ENCODE data around the gene MUC20.
"Not testable (repeated sequence)": the region's sequence is repeated elsewhere in the genome, so short reads cannot be mapped to it uniquely, and the experiment has no call there.

Gene MUC20, protein sequence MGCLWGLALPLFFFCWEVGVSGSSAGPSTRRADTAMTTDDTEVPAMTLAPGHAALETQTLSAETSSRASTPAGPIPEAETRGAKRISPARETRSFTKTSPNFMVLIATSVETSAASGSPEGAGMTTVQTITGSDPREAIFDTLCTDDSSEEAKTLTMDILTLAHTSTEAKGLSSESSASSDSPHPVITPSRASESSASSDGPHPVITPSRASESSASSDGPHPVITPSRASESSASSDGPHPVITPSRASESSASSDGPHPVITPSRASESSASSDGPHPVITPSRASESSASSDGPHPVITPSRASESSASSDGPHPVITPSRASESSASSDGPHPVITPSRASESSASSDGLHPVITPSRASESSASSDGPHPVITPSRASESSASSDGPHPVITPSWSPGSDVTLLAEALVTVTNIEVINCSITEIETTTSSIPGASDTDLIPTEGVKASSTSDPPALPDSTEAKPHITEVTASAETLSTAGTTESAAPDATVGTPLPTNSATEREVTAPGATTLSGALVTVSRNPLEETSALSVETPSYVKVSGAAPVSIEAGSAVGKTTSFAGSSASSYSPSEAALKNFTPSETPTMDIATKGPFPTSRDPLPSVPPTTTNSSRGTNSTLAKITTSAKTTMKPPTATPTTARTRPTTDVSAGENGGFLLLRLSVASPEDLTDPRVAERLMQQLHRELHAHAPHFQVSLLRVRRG

DNA sequence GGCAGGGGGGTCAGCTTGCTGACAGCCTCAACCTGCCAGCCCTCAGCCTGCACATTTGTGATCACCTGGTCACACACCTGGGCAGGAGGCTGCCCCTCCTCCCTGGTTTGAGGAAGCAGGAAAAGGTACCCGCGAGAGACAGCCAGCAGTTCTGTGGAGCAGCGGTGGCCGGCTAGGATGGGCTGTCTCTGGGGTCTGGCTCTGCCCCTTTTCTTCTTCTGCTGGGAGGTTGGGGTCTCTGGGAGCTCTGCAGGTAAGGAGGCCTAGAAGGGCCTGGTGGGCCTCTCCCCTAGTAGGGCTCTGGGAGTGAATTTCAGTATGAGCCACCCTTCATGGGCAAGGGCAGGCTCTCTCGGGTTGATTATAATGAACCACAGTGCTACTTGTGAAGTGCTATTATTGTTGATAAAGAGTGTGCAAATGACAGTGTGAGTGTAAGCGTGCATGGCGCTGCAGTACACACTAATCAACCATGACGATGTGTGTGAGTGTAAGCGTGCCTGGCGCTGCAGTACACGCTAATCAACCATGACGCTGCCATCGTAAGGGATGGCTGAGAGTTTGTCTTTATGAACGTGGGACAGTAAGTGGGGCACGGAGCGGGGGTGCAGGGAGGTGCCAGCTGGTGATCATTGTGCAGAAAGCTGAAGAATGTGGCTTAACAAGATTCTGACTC, at the start of gene MUC20:
Gene MUC20 (plus strand): TSS at position 148 of the 676 bp plus-strand sequence. CDS start 30 bp downstream, at position 178.
- DNase-seq (ENCODE audit: low read depth, low spot score): not testable (repeated sequence)

DNA sequence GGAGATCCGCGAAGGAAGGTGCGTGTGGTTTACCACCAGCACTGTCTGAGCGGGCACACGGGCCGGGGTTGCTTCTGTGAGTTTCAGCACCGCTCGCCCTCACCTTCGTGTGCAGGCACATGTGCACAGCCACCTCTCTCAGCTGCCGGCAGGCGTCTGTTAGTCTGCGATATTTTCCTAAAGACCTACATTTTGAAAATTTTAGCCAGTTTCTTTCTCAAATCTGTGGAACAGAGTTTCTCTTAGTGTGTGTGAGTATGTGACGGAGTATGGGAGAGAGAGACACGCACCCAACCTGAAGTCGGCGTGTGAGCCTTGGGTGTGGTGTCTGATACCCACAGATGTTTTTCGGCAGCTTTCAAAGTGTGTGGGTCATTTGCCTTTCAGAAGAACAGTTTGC, 49.5 kb upstream of the MUC20 start:
- DNase-seq (ENCODE audit: low read depth, low spot score): not testable (repeated sequence)

DNA sequence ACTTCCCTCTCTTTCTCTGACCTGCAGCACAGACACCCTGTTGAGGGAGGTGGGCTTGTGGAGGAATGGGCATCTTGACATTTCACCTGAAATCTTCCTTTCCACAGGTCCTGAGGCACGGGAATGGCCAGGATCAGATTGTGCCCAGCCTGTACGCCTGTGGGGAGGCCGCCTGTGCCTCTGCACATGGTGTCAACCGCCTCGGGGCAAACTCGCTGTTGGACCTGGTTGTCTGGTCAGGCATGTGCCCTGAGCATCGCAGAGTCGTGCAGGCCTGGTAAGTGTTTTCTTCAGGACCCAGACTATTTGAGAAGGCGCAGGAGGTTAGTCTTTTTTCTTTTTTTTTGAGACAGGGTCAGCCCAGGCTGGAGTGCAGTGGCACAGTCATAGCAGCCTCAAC, 47.1 kb upstream of the MUC20 start:
- not testable (repeated sequence) for DNase-seq (ENCODE audit: low read depth, low spot score)

DNA sequence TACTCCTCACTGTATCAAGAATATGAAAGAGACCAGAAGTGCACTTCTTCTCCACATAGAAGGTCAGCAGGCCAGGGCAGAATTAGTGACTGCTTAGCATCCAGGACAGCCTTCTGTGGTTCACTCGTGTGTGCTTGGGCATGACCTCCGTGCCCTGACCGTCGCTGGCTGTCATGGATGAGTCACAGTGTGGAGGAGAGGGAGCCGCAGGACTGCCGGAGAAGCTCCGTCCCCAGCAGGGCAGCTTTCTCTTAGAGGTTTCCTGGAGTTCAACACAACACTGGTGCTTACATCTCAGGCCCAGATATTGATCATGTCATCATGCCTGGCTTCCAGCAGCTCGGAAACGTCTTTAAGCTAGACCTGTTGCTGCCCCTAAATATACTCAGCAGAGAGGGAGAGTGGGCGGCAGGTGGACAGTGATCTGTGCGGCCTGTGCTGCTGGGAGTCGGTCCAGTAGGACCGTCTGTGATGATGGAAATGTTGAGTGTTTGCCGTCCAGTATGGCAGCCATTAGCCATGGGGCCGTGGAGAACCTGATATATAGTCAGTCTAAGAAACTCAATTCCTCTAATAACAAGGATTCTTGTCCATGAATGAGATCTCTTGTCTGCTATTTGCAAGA, 42.3 kb upstream of the MUC20 start:
- not testable (repeated sequence) for DNase-seq (ENCODE audit: low read depth, low spot score)

DNA sequence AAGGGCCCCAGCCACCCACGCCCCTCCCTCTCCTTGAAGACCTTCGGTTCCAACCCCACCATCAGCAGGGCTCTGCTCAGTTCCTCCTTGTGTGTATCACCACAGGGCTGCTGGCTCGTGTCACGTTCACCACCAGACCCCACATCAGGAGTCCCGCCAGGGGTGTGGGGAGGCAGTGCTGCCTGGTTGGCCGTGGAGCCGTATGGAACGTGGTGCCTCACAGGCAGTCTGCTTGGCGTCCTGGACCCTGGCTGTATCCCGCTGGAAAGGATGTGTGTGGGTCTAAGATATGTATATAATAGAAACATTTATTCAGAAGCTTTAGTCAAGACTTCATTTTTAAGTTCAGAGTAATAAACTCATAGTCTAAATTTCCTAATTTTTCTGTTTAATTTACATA, 40.1 kb upstream of the MUC20 start:
- not testable (repeated sequence) for DNase-seq (ENCODE audit: low read depth, low spot score)

DNA sequence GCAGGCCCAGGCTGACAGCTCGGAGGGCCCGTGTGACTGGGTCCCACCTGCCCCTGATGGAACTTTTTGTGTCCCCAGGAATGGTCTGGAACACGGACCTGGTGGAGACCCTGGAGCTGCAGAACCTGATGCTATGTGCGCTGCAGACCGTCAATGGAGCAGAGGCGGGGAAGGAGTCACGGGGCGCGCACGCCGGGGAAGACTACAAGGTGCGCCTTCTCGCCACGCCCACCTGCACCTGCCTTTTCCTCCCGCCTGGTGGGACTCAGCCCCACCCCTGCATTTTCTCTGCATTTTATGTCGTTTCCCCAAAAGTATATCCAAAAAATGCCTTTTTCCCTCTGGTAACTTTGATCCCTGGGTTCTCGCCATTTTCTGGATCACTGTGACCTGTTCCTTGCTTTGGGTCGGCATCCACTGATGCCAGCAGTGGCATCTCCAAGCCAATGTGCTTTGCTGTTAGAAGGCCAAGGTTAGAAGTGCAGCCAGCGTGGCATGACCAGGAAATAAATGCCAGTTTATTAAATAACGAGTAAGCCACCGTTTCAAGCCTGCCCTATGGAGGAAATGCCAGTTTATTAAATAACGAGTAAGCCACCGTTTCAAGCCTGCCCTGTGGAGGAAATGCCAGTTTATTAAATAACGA, 39.2 kb upstream of the MUC20 start:
- DNase-seq (ENCODE audit: low read depth, low spot score): not testable (repeated sequence)

DNA sequence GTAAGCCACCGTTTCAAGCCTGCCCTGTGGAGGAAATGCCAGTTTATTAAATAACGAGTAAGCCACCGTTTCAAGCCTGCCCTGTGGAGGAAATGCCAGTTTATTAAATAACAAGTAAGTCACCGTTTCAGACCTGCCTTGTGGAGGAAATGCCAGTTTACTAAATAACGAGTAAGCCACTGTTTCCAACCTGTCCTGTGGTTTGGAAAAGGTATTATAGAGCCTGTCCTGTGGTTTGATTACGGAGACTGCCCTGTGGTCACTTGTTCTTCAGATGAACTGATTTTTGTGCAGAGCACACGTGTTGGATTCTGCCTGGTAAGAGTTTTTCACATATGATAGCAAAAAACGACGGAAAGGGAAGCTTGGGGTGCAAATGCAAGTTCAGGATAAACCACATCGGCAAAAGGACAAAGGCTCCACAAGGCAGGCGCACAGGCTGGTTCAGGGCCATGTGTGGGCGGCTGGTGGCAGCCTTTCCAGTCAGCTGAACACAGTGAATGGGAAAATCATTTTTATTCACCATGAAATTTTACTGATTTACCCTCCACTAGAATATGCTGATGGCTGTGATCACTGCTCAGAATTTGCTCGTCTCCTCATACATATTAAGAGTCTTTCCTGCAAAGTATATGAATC, 38.6 kb upstream of the MUC20 start:
- not testable (repeated sequence) for DNase-seq (ENCODE audit: low read depth, low spot score)

DNA sequence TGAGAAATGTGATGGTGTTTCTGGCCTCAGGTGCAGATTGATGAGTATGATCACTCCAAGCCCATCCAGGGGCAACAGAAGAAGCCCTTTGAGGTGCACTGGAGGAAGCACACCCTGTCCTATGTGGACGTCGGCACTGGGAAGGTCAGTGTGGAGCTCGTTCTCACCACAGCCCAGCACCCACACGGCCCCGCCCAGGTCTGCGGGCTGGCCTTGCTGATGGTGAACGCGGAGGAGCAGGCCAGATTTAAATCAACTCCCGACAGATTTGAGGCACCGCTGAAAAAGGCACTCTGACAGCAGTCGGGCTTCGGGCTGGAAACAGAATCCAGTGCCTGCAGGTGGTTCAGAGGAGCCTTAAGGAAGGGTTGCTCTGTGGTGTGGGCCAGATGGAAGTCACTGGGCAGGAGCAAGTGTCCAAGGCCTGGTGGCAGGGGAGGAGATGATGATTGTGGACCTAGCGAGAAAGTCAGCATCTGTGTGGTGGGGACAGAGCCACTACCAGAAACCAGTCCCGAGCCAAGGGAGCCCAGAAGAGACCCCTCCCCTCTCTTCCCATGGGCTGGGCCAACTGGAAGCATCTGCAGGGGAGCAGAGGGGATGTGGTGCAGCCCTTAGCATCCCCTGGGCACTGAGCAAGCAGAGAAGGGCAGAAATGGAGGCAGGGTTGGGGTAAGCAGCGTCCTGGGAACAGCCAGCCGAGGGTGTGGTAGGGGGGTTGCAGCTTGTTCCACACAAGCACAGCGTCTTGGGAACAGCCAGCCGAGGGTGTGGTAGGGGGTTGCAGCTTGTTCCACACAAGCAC, 36.9 kb upstream of the MUC20 start:
- not testable (repeated sequence) for DNase-seq (ENCODE audit: low read depth, low spot score)

DNA sequence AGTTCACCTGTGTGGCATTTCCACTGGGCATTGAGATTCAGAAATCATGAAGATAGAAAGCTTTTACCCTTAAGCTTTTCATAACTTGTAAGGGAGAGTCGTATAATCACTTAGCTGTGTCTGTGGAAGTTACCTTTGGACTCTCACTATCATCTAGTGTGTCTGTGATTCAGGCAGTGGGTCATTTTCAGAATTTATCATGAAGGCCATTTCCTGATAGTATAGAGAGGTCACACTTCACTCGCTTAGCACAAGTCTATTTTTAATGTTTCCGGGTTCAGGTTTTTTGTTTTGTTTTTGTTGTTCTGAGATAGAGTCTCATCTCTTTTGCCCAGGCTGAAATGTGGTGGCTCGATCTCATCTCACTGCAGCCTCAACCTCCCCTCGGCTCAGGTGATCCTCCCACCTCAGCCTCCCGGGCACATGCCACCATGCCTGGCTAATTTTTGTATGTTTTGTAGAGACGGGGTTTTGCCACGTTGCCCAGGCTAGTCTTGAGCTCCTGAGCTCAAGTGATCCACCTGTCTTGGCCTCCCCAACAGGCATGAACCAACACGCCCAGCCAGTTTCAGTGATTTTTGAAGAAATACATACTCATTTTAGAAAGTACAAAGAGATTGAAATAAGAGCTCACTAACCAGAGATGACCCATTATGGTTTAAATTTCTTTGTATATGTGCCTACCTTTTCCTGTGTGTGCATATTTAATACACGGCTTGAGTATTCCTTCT, 36.1 kb upstream of the MUC20 start:
- DNase-seq (ENCODE audit: low read depth, low spot score): not testable (repeated sequence)

DNA sequence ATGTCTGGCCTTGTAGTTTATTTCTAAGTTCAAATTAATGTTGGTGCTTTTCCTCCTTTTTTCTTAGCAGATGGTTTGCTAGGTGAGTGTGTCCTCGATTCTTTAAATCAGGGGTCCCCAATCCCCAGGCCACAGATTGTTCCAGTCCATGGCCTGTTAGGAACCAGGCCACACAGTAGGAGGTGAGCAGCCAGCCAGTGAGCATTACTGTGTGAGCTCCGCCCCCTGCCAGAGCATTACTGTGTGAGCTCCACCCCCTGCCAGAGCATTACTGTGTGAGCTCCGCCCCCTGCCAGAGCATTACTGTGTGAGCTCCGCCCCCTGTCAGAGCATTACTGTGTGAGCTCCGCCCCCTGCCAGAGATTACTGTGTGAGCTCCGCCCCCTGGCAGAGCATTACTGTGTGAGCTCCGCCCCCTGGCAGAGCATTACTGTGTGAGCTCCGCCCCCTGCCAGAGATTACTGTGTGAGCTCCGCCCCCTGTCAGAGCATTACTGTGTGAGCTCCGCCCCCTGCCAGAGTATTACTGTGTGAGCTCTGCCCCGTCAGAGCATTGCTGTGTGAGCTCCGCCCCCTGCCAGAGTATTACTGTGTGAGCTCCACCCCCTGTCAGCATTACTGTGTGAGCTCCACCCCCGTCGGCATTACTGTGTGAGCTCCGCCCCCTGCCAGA, 34.1 kb upstream of the MUC20 start:
- DNase-seq (ENCODE audit: low read depth, low spot score): not testable (repeated sequence)

DNA sequence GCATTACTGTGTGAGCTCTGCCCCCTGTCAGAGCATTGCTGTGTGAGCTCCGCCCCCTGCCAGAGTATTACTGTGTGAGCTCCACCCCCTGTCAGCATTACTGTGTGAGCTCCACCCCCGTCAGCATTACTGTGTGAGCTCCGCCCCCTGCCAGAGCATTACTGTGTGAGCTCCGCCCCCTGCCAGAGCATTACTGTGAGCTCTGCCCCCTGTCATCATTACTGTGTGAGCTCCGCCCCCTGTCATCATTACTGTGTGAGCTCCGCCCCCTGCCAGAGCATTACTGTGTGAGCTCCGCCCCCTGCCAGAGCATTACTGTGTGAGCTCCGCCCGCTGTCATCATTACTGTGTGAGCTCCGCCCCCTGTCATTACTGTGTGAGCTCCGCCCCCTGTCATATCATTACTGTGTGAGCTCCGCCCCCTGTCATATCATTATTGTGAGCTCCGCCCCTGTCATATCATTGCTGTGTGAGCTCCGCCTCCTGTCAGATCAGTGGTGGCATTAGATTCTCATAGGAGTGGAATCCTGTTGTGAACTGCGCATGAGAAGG, 33.5 kb upstream of the MUC20 start:
- DNase-seq (ENCODE audit: low read depth, low spot score): not testable (repeated sequence)

DNA sequence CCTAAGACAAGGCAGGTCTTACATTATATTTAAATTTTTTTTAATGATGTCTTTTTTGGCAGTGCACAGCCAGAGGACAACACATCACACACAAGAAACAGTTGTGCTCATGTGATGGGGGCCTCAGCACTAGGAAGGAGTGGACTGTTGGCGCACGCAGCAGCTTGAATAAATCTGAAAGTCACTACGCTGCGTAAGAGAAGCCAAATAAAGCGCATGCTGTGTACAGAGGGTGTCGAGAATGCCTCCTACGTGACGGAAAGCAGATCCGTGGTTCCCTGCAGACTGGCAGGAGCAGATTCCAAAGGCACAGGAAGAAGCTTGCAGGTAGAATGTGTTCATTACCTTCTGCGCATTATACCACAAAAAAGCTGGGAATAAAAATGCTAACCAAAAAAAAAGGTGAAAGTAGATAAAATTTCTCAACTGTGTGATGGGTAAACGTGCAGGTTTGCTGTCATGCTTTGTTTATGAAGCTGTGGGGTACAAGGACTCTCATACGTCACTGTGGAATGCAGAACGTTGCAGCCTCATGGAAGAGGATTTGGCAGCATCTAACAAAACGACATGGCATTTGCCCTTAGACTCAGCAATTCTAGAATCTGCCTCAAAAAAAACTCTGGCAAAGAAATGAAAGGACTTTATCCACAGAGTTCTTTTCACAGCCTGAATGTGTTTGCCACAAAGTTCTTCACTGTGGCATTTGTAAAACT, 32.2 kb upstream of the MUC20 start:
- not testable (repeated sequence) for DNase-seq (ENCODE audit: low read depth, low spot score)

DNA sequence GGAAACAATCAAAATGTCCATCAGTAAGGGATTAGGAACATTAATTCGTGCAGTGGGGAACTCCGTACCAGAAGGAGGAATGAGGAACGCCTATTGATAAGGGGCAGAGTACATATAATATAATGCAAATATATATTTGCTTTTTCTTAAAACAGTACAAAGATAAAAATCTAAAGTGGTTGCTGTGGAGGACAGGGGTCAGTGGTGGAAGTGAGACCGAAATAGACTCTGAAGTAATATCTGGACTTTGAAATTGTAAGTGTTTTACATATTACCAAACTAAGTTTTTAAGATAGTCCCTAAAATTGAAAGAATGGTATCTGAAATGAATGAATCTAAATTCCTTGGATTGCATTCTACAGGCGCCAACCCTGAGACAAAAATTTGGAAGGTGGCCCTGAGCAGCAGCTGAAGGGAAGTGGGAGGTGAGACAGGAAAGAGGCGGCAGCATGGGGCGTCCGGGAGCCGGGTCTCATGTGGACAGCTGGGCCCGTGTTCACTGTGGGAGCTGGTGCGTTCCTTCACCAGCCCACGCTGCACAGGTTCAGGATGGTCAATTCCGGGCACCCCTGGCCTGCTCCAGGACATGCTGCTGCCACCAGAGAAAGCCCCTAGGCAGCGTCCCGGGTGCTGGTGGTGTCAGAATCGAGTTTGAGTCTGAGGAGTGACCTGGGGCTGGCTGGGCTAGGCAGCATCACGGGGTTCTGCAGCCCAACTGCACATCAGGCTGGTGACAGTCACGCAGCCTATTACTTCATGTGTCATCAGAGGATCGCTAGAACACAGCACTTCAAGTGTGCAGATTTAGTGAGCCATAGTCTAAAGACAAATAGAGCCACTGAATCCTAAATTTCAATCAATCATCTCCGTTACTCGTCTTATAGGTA, 31.4 kb upstream of the MUC20 start:
- DNase-seq (ENCODE audit: low read depth, low spot score): not testable (repeated sequence)

DNA sequence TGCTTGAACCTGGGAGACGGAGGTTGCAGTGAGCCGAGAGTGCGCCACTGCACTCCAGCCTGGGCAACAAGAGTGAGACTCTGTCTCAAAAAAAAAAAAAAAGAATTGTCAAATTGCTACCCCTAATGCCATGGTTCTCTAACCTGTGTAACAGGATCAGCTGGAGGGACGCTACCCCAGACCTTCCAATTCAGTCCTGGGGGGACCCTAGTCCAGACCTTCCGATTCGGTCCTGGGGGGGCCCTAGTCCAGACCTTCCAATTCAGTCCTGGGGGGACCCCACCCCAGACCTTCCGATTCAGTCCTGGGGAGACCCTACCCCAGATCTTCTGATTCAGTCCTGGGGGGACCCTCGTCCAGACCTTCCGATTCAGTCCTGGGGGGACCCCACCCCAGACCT, 29.8 kb upstream of the MUC20 start:
- no peak for DNase-seq (ENCODE audit: low read depth, low spot score)

DNA sequence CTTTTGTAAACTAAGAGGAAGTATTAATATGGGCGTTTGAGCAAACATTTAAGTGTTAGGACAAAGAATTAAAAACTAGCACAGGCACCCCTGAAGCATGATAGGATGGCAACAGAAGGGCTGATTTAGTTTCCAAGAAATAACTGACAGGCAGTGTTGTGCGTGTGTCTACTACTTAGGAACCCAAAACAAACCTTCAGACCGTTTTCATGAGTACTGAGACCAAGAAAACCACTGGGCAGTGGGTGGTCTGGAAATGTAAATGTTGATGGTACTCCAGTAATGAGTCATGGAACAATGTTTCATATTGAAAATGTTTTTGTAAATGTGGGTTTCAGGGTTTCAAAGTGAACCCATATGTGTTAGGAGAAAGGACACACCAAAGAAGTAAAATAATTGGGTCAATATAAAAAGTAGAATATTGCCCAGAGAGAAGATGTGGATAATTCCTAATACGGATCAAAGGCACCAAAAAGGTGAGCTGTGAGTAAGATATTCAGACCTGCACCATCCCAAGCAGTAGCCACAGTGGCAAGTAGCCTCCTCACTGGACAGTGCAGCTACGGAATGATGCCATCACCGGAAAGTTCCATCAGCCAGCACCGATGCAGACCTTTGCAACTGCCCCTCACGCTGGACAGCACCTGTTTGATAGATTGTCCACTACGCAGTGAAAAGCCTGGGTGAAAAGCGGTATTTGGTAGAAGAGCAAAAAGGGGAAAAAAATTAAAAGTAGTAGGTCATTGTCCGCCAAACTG, 29.0 kb upstream of the MUC20 start:
- not testable (repeated sequence) for DNase-seq (ENCODE audit: low read depth, low spot score)

DNA sequence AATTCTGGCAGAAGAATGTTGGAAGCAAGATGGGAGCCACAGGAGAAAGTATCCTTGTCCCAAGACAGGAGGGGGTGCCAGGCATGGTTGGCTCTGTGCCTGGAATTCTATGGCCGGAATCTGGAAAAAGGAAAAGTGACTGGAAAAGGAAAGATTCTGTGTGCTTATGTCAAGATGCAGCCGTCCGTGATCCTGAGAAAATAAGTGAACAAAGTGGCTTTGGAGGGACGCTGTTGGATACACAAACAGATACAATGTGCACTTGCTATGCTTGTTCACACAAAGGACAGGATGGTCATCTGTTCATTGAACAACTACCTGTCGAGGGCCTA, 28.5 kb upstream of the MUC20 start:
- no peak for DNase-seq (ENCODE audit: low read depth, low spot score)

Measured in activated naive CD8-positive, alpha-beta T cell treated with anti-CD3 and anti-CD28 coated beads, Interleukin-2, amount 50 U/mL, for 16 hours (primary cell).